Osteocyte (in vitro differentiated cells): ENCODE measurements around the gene NEDD8. TPM values are rescaled to one million over a fixed set of nuclear protein-coding genes. Genes with fewer than 3 reads are reported as not detected.
"Not testable (repeated sequence)": the region's sequence is repeated elsewhere in the genome, so short reads cannot be mapped to it uniquely, and the experiment has no call there.

Experiments used
- DNase-seq: peaks from one replicate; pipeline ENCODE4 v3.0.0; 2021; ENCODE audit warnings: mixed read lengths; ENCODE audit not compliant: unreplicated experiment; ENCODE audit errors: extremely low spot score
- H3K27ac Mint-ChIP-seq: one replicate; pipeline ENCODE4 v1.8.0; 2021; ENCODE audit warnings: mild to moderate bottlenecking, mixed read lengths; ENCODE audit not compliant: unreplicated experiment
- H3K27me3 Mint-ChIP-seq: one replicate; pipeline ENCODE4 v1.8.0; 2021; ENCODE audit warnings: mixed read lengths; ENCODE audit not compliant: unreplicated experiment
- H3K36me3 Mint-ChIP-seq: one replicate; pipeline ENCODE4 v1.8.0; 2021; ENCODE audit warnings: mixed read lengths; ENCODE audit not compliant: unreplicated experiment
- H3K4me1 Mint-ChIP-seq: one replicate; pipeline ENCODE4 v1.8.0; 2021; ENCODE audit warnings: mixed read lengths; ENCODE audit not compliant: unreplicated experiment
- H3K4me3 Mint-ChIP-seq: one replicate; pipeline ENCODE4 v1.8.0; 2021; ENCODE audit warnings: mild to moderate bottlenecking, moderate library complexity, mixed read lengths; ENCODE audit not compliant: unreplicated experiment
- H3K9me3 Mint-ChIP-seq: one replicate; pipeline ENCODE4 v1.8.0; 2021; ENCODE audit warnings: mixed read lengths; ENCODE audit not compliant: unreplicated experiment
- CTCF ChIP-seq: fragments of 200-600 bp; sonication (generic); IDR thresholded peaks from 2 replicates; pipeline ENCODE4 v1.5.0; 2021; ENCODE audit warnings: antibody characterized with exemption, mild to moderate bottlenecking, moderate library complexity
- total RNA-seq: library from RNA; stranded (reverse); gene quantifications from 2 replicates; pipeline ENCODE4 v1.2.1, GENCODE V29; 2021

The NEDD8 gene
- total RNA-seq, 1 donor from 2014 or later: 158 TPM

- no peak for DNase-seq
- Mint-ChIP-seq H3K4me3 (no peak overlapping the region), H3K36me3 (no peaks in the 10 kb centered on the region), H3K27me3 (no peaks in the 10 kb centered on the region), H3K9me3 (no peaks in the 10 kb centered on the region), H3K4me1 (peaks cover 19% of the 10 kb centered on the region), H3K27ac (no peak overlapping the region)
- TF ChIP-seq CTCF: no peak
Measured at GRCh38 chr14:24246765-24247212, 14.6 kb upstream of the NEDD8 start.

GRCh38 chr14:24245350-24245749 is 13.2 kb upstream of the NEDD8 start:
- H3K4me1 Mint-ChIP-seq: peaks cover 31% of the 10 kb centered on the region
- H3K36me3 Mint-ChIP-seq: not testable (repeated sequence)

GRCh38 chr14:24243336-24243836 is 11.2 kb upstream of the NEDD8 start:
- H3K27me3 Mint-ChIP-seq: no peaks in the 10 kb centered on the region
- peak overlapping the region; percentile 88 for H3K4me3 Mint-ChIP-seq
- peak overlapping the region; percentile 100 for H3K27ac Mint-ChIP-seq
- H3K9me3 Mint-ChIP-seq: no peaks in the 10 kb centered on the region
- no peak for DNase-seq
- no peak for TF ChIP-seq CTCF
- peaks cover 45% of the 10 kb centered on the region for H3K4me1 Mint-ChIP-seq
- peaks cover 15% of the 10 kb centered on the region for H3K36me3 Mint-ChIP-seq

More at GRCh38 chr14:24245350-24245749, 13.2 kb upstream of the NEDD8 start:
- not testable (repeated sequence) for H3K4me3 Mint-ChIP-seq, DNase-seq, H3K27ac Mint-ChIP-seq, H3K27me3 Mint-ChIP-seq, H3K9me3 Mint-ChIP-seq

- peaks cover 44% of the 10 kb centered on the region for H3K4me1 Mint-ChIP-seq
- DNase-seq: peak; percentile 97
Measured at GRCh38 chr14:24241829-24242443, 9.8 kb upstream of the NEDD8 start.

GRCh38 chr14:24240110-24240918 is 8.1 kb upstream of the NEDD8 start:
- Mint-ChIP-seq H3K4me1 (peaks cover 45% of the 10 kb centered on the region), H3K9me3 (no peaks in the 10 kb centered on the region), H3K27ac (peak overlapping the region; percentile 34), H3K36me3 (peaks cover 43% of the 10 kb centered on the region), H3K4me3 (peak overlapping the region; percentile 88), H3K27me3 (no peaks in the 10 kb centered on the region)
- no peak for DNase-seq
- no peak for TF ChIP-seq CTCF

More at GRCh38 chr14:24241829-24242443, 9.8 kb upstream of the NEDD8 start:
- peak; percentile 63 for TF ChIP-seq CTCF
- Mint-ChIP-seq H3K27ac (peak overlapping the region; percentile 100), H3K9me3 (no peaks in the 10 kb centered on the region), H3K27me3 (no peaks in the 10 kb centered on the region), H3K4me3 (peak overlapping the region; percentile 88), H3K36me3 (peaks cover 30% of the 10 kb centered on the region)
